Prostate gland (tissue), 2 donors: ENCODE measurements around the gene AMT. TPM values are rescaled to one million over a fixed set of nuclear protein-coding genes. Genes with fewer than 3 reads are reported as not detected.
A peak's percentile ranks its signal among the peaks of the same experiment; 100 is the strongest.

ENCODE experiments used
- DNase-seq: peaks from one replicate; pipeline ENCODE4 v3.0.0-alpha.2; 2019; ENCODE audit warnings: low spot score
- H3K27ac ChIP-seq, 2 donors: fragments of 200-600 bp; sonication (generic); 2 replicates each; pipeline ENCODE4 v1.5.1; 2017 to 2019
- H3K27me3 ChIP-seq: fragments of 200-600 bp; sonication (generic); replicated peaks from 2 replicates; pipeline ENCODE4 v1.5.1; 2019; ENCODE audit not compliant: insufficient read depth
- H3K36me3 ChIP-seq, 2 donors: fragments of 200-600 bp; sonication (generic); 1 replicate in 1 of 2; 2 replicates in 1 of 2; pipeline versions ENCODE4 v1.5.1 to v1.8.1; 2017 to 2019
- H3K4me1 ChIP-seq: fragments of 200-600 bp; sonication (generic); replicated peaks from 2 replicates; pipeline ENCODE4 v1.5.1; 2019
- H3K4me3 ChIP-seq, 2 donors: fragments of 200-600 bp; sonication (generic); 2 replicates each; pipeline ENCODE4 v1.5.1; 2017 to 2019
- H3K9me3 ChIP-seq: fragments of 200-600 bp; sonication (generic); 2 replicates; pipeline ENCODE4 v1.5.1; 2017
- POLR2A ChIP-seq: fragments of 450-650 bp; IDR thresholded peaks from one replicate; pipeline ENCODE4 v1.6.1; 2016; ENCODE audit warnings: antibody characterized with exemption, mild to moderate bottlenecking
- POLR2AphosphoS5 ChIP-seq: sonication (generic); formaldehyde crosslinking; IDR thresholded peaks from one replicate; pipeline ENCODE4 v1.6.1; 2017; ENCODE audit warnings: antibody characterized with exemption
- WGBS: methylation state at CpG from one replicate; pipeline ENCODE4 v1.1.5; 2018; 5-methylcytosine and 5-hydroxymethylcytosine counted together
- intact Hi-C: fragments of 100-400 bp; cut with DNase I; formaldehyde crosslinking; loops from one replicate; pipeline ENCODE4 v1.14.2; 2022
- total RNA-seq, 2 donors: library from RNA; depleted of rRNA; stranded (reverse); fragments of >200 nt; gene quantifications; one replicate each; pipeline ENCODE4 v1.1.0, GENCODE V29; 2016
- TF ChIP-seq, protein P1 (sequence below), 4 experiments: fragments of 200-600 bp in 2 of 4; fragments of 450-650 bp in 2 of 4; sonication (generic) in 2 of 4; IDR thresholded peaks; 1 replicate in 3 of 4; 2 replicates in 1 of 4; pipeline ENCODE4 v1.5.1; 2016 to 2019; ENCODE audit warnings: antibody characterized with exemption in 4 of 4, mild to moderate bottlenecking in 2 of 4, moderate library complexity in 2 of 4

Gene AMT
- total RNA-seq, 2 donors from 2014 or later = 6.3 to 8.9 TPM

DNA sequence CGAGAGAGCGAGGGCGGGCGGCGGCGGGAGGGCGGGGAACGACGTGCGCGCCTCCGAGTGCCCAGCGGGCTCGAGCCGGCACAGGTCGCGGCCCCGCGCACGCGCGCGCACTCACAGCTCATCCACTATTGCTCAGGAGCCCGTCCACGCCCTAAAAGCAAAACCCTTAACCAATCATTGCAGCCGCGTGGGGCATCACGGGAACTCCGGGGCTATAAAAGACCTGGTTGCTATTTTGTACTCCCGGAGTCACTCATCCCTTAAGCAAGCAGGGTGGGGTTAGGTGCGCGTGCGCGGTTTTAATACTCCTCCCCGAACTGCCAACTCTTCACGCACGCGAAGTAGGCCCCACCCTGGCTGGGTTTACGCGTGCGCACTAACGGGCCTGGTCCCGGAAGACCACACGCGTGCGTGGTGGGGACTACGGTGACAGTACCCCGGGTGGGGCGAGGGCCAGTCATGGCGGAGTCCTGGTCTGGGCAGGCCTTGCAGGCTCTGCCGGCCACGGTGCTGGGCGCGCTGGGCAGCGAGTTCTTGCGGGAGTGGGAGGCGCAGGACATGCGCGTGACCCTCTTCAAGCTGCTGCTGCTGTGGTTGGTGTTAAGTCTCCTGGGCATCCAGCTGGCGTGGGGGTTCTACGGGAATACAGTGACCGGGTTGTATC lies 10.2 kb downstream of the AMT start, which contains the start of the genes RHOA and TCTA:
TSS of gene RHOA (minus strand) at position 9 of the 664 bp plus-strand sequence. CDS start 36,387 bp downstream, outside the sequence.
TSS of gene TCTA (plus strand) at position 456 of the 664 bp plus-strand sequence. CDS start at position 460, 4 bp downstream.
- H3K27me3 ChIP-seq = no peaks in the 10 kb centered on the region
- WGBS = under 1% methylated on average over 46 of the region's 62 CpGs

DNA sequence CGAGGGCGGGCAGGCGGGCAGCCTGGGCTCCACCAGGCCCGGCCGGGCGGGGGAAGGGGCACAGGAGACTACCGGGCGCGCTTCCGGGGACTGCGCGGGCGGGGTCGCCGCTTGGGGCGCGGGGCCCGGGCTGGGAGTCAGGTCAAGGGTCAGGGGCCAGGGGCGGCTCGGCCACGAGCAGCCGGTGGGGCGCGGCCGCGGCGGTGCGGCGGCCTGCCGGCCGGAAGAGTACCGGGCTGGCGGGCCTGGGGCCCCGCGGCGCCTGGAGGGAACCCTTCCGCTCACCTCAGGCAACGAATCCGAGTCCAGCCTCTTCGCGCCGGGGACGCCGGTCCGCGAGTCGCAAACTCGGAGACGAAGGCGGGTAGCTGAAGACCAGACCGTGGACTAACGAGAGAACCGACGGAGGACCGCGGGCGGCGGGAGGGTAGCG lies 10.7 kb downstream of the AMT start:
- peak; percentile 40 for DNase-seq
- intact Hi-C loops = loop anchor here (5.0 to 10.0 kb wide), 4 partner anchors 54 to 407 kb away; partner anchors contain the start of genes GPX1, QRICH1 and WDR6
- H3K27ac ChIP-seq = peak overlapping the region; percentile 89 to 97
- no peaks in the 10 kb centered on the region for H3K36me3 ChIP-seq
- no peaks in the 10 kb centered on the region for H3K27me3 ChIP-seq
- H3K9me3 ChIP-seq = no peaks in the 10 kb centered on the region
- H3K4me1 ChIP-seq = peaks cover 11% of the 10 kb centered on the region
- WGBS = under 1% methylated on average over 38 of the region's 59 CpGs
- TF ChIP-seq, protein P1, sequence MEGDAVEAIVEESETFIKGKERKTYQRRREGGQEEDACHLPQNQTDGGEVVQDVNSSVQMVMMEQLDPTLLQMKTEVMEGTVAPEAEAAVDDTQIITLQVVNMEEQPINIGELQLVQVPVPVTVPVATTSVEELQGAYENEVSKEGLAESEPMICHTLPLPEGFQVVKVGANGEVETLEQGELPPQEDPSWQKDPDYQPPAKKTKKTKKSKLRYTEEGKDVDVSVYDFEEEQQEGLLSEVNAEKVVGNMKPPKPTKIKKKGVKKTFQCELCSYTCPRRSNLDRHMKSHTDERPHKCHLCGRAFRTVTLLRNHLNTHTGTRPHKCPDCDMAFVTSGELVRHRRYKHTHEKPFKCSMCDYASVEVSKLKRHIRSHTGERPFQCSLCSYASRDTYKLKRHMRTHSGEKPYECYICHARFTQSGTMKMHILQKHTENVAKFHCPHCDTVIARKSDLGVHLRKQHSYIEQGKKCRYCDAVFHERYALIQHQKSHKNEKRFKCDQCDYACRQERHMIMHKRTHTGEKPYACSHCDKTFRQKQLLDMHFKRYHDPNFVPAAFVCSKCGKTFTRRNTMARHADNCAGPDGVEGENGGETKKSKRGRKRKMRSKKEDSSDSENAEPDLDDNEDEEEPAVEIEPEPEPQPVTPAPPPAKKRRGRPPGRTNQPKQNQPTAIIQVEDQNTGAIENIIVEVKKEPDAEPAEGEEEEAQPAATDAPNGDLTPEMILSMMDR (IDR thresholded peaks at IDR 0.05) = peak in 1 of 4 experiments; percentile 19
- TF ChIP-seq POLR2A = no peak
- H3K4me3 ChIP-seq = peak overlapping the region; percentile 88 to 98

More for the DNA sequence above, 10.2 kb downstream of the AMT start, which contains the start of the genes RHOA and TCTA:
- H3K36me3 ChIP-seq = no peaks in the 10 kb centered on the region
- H3K4me3 ChIP-seq = peak within 1 kb of the TSS; percentile 88 to 98
- H3K4me1 ChIP-seq = peaks cover 11% of the 10 kb centered on the region
- DNase-seq = peak; percentile 99
- intact Hi-C loops = loop anchor here (5.0 to 10.0 kb wide), 4 partner anchors 55 to 407 kb away; partner anchors contain the start of genes GPX1, QRICH1 and WDR6
- peak within 1 kb of the TSS; percentile 89 to 97 for H3K27ac ChIP-seq
- peak; percentile 81 for TF ChIP-seq POLR2A
- TF ChIP-seq, protein P1 (IDR thresholded peaks at IDR 0.05) = peak in 1 of 4 experiments; percentile 8
- TF ChIP-seq POLR2AphosphoS5 = peak; percentile 99
- H3K9me3 ChIP-seq = no peaks in the 10 kb centered on the region

DNA sequence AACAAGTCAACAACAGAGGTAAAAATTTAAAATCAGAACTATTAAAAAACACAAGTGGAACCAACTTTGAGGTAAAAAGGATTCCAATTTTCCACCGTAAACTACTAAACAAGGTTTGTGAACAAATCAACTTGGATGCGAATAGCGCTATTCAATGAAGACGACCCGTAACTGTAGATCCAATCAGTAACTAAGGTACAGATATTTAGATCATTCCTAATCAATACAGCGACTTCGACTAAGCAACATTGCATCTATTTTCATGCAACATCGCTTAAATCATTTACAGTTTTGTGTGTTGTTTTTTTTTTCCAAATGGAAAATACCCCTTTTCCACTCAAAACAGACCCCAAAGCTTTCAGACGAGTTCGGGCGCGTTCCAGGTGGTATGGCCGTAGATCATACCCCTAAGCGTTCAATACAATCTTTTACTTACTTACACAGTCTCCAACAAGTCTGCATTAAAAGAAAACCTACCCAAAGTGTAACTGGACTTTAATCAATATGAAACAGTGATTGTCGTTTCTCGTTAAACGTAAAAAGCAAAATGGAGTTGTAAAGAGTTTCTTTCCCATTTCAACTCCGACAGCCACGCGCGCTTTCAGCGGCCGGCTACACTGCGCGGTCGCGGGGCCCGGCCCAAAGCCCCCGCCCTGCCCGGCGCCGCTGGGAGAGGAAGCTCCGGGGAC lies 11.3 kb downstream of the AMT start:
- Histone ChIP-seq H3K4me3 (peak overlapping the region; percentile 88 to 98), H3K4me1 (peaks cover 11% of the 10 kb centered on the region), H3K27ac (peak overlapping the region; percentile 89 to 97), H3K36me3 (no peaks in the 10 kb centered on the region), H3K9me3 (no peaks in the 10 kb centered on the region), H3K27me3 (no peaks in the 10 kb centered on the region)
- no peak for DNase-seq
- no peak for TF ChIP-seq POLR2AphosphoS5
- TF ChIP-seq, protein P1 (IDR thresholded peaks at IDR 0.05) = no peak
- no peak for TF ChIP-seq POLR2A
- intact Hi-C loops = loop anchor here (5.0 to 10.0 kb wide), 4 partner anchors 54 to 406 kb away; partner anchors contain the start of genes GPX1, QRICH1 and WDR6
- under 1% methylated on average over 33 of the region's 33 CpGs for WGBS

DNA sequence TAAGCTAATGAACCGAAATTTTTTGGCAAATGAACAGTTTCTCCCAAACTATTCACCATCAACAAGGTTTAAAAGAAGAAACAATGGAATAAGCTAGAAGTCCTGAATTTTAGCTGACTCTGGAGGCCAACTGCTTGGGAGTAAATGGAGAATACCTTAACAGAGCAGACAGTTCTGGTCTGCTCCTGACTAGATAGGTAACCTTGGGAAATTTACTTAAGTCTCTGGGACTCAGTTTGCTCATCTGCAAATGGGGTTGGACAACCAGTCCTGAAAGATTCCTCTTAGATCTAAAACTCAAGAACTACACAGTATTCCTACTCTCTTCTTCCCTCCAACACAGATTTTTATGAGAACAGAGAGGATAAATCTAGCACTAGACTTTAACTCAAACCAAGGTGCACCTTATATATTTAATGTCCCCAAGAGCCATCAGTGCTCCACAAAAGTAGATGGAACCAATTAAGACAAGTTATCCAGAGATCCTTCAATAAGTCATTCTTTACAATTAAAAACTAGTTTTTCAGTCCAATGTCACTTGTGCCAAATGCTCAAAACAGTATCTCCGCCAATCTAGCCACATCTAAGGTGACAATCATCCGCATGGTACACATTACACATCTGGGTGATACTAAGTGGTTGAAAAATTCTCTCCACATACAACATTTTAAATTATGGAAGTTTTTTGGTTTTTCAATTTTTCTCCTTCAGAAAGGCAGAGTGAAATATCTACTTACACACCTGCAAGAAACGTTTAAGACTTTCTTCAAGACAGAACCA lies 12.0 kb downstream of the AMT start:
- no peak for DNase-seq
- WGBS = 31% methylated on average over 4 of the region's 4 CpGs
- Histone ChIP-seq H3K9me3 (no peaks in the 10 kb centered on the region), H3K27ac (peak overlapping the region in 1 of 2 donors; percentile 1), H3K36me3 (no peaks in the 10 kb centered on the region), H3K4me1 (peaks cover 11% of the 10 kb centered on the region), H3K27me3 (no peaks in the 10 kb centered on the region), H3K4me3 (peak overlapping the region; percentile 88 to 98)
- intact Hi-C loops = loop anchor here (5.0 to 10.0 kb wide), 4 partner anchors 53 to 405 kb away; partner anchors contain the start of genes GPX1, QRICH1 and WDR6
- TF ChIP-seq, protein P1 (IDR thresholded peaks at IDR 0.05) = no peak
- no peak for TF ChIP-seq POLR2AphosphoS5
- TF ChIP-seq POLR2A = no peak
